Measurements from ENCODE around the gene LIN37.

The LIN37 gene

DNA sequence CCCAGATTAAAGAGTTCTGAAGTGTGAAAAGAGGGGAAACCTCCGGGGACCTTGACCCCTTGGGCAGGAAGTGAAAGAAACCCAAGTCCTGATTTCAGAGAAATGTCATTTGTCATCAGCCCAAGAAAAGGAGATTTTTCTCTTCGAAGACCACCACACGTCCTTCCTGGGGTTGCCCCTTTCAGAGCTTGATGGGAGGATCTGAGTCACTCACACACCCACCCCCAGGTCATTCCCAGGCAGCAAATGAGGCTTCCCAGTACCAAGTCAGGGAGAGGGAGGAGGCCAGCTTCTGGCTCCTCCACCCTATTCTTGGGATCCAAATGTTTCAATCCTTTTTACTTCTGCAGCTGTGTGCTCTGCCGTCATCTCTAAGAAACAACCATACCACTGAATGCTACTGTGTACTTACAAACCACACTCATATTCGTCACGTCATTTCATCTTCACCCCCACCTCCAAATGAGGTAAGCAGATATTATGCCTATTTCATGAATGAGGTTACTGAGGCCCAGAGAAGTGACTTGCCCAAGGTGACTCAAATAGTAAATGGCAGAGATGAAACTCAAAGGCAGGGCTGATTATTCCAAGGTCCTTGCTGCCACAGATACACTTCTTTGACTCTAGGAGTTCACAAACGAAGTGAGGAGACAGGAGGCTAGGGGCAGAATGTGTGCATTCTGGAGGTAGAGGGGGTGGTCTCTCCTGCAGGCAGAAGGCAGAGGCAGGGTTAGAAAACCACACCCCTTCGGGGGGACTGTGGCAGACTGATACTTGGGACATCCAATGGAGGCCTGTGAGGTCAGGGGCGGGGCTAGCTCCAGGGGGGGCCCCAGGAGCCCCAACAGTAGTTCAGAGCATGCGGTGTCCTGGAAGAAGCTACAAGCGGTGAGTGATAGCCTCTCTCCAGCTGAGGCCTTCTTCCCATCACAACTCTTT is 35.5 kb upstream of the LIN37 start:
- no peak overlapping the region for H2AFZ ChIP-seq (ENCODE audit: low read depth, low read length, severe bottlenecking)
- no peaks in the 10 kb centered on the region for H3K9me2 ChIP-seq (replicated peaks; ENCODE audit: insufficient read depth, low read length)
- H3K9me3 ChIP-seq (ENCODE audit: insufficient read depth, low read length) = no peaks in the 10 kb centered on the region
- no peaks in the 10 kb centered on the region for H3K36me3 ChIP-seq (ENCODE audit: low read length)
- H3K9ac ChIP-seq (ENCODE audit: low read length) = no peak overlapping the region
- H4K20me1 ChIP-seq (ENCODE audit: low read depth, low read length) = no peaks in the 10 kb centered on the region
- no peak overlapping the region for H3K27ac ChIP-seq (ENCODE audit: low read depth, low read length)
- no peaks in the 10 kb centered on the region for H3K79me2 ChIP-seq (ENCODE audit: insufficient read depth, low read length)
- no peaks in the 10 kb centered on the region for H3K27me3 ChIP-seq (ENCODE audit: low read length)
- H3K4me3 ChIP-seq (ENCODE audit: insufficient read depth, low read length, poor library complexity, severe bottlenecking) = no peak overlapping the region
- H3K4me2 ChIP-seq (ENCODE audit: low read depth, low read length, poor library complexity, severe bottlenecking) = no peak overlapping the region
- H3F3A ChIP-seq (ENCODE audit: insufficient read depth) = no peaks in the 10 kb centered on the region
- TF ChIP-seq, protein P1, sequence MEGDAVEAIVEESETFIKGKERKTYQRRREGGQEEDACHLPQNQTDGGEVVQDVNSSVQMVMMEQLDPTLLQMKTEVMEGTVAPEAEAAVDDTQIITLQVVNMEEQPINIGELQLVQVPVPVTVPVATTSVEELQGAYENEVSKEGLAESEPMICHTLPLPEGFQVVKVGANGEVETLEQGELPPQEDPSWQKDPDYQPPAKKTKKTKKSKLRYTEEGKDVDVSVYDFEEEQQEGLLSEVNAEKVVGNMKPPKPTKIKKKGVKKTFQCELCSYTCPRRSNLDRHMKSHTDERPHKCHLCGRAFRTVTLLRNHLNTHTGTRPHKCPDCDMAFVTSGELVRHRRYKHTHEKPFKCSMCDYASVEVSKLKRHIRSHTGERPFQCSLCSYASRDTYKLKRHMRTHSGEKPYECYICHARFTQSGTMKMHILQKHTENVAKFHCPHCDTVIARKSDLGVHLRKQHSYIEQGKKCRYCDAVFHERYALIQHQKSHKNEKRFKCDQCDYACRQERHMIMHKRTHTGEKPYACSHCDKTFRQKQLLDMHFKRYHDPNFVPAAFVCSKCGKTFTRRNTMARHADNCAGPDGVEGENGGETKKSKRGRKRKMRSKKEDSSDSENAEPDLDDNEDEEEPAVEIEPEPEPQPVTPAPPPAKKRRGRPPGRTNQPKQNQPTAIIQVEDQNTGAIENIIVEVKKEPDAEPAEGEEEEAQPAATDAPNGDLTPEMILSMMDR (IDR thresholded peaks at IDR 0.05; ENCODE audit: insufficient read depth, low read length, poor library complexity, severe bottlenecking) = no peak
- TF ChIP-seq EZH2phosphoT487 (conservative IDR thresholded peaks at IDR 0.05; ENCODE audit: low read length) = no peak

DNA sequence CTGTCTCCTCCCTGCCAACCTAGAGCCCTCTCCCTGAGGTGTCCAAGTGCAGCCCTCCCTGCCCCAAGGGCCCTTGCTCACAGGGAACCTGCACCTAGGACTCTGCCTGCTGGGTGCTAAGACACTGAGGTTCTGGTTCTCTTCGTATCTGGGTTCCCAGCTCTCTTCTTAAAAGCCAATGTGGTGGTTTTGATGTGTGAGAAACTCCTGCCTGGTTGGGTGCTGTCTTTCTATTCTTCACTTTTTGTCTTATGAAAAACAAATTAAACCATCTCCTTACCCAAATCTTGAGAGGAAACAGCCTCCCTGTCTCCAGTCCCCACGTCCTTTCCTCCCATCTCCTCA is 34.9 kb upstream of the LIN37 start:
- Histone ChIP-seq H3K4me3 (ENCODE audit: insufficient read depth, low read length, poor library complexity, severe bottlenecking) (no peak overlapping the region), H3K9me3 (ENCODE audit: insufficient read depth, low read length) (no peaks in the 10 kb centered on the region), H3K79me2 (ENCODE audit: insufficient read depth, low read length) (peaks cover 4% of the 10 kb centered on the region), H3K36me3 (ENCODE audit: low read length) (no peaks in the 10 kb centered on the region), H3K9me2 (replicated peaks; ENCODE audit: insufficient read depth, low read length) (no peaks in the 10 kb centered on the region), H4K20me1 (ENCODE audit: low read depth, low read length) (no peaks in the 10 kb centered on the region), H3K27me3 (ENCODE audit: low read length) (no peaks in the 10 kb centered on the region), H3F3A (ENCODE audit: insufficient read depth) (no peaks in the 10 kb centered on the region), H3K9ac (ENCODE audit: low read length) (no peak overlapping the region), H2AFZ (ENCODE audit: low read depth, low read length, severe bottlenecking) (no peak overlapping the region), H3K4me2 (ENCODE audit: low read depth, low read length, poor library complexity, severe bottlenecking) (no peak overlapping the region), H3K27ac (ENCODE audit: low read depth, low read length) (no peak overlapping the region)
- TF ChIP-seq, protein P1 (IDR thresholded peaks at IDR 0.05; ENCODE audit: insufficient read depth, low read length, poor library complexity, severe bottlenecking) = no peak
- no peak for TF ChIP-seq EZH2phosphoT487 (conservative IDR thresholded peaks at IDR 0.05; ENCODE audit: low read length)

DNA sequence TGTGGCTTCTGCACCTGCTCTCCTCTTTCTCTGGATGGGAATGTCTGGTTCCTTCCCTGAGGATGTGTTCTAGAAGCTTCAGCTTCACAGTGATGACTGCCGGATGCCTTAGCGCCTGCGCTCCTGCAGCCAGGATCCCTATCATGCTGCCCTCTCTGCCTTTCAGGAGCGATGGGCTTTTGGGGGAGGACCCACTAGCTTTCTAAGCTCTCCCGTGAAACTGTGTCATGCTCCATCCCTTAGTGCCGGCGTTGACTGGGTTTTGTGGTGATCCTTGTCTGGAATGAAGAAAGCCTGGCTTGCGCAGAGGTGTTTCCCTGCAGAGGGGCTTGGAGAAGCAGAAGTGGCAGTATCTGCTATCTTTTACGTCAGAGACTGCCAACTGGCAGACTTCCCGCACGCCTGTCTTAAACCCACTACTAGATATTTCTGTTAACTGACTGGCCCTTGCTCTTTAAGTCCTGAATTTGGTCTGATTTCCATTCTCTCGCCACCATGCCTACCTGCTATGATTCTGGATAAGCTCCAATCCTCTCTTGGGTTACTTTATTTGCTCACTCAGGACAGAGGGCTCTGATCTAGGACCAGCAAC is 34.4 kb upstream of the LIN37 start:
- H3K4me3 ChIP-seq (ENCODE audit: insufficient read depth, low read length, poor library complexity, severe bottlenecking) = no peak overlapping the region
- H2AFZ ChIP-seq (ENCODE audit: low read depth, low read length, severe bottlenecking) = no peak overlapping the region
- no peaks in the 10 kb centered on the region for H3K9me2 ChIP-seq (replicated peaks; ENCODE audit: insufficient read depth, low read length)
- no peak overlapping the region for H3K9ac ChIP-seq (ENCODE audit: low read length)
- H3K27ac ChIP-seq (ENCODE audit: low read depth, low read length) = no peak overlapping the region
- no peaks in the 10 kb centered on the region for H3K27me3 ChIP-seq (ENCODE audit: low read length)
- H4K20me1 ChIP-seq (ENCODE audit: low read depth, low read length) = no peaks in the 10 kb centered on the region
- no peaks in the 10 kb centered on the region for H3K9me3 ChIP-seq (ENCODE audit: insufficient read depth, low read length)
- H3K36me3 ChIP-seq (ENCODE audit: low read length) = no peaks in the 10 kb centered on the region
- H3K4me2 ChIP-seq (ENCODE audit: low read depth, low read length, poor library complexity, severe bottlenecking) = no peak overlapping the region
- peaks cover 9% of the 10 kb centered on the region for H3K79me2 ChIP-seq (ENCODE audit: insufficient read depth, low read length)
- TF ChIP-seq EZH2phosphoT487 (conservative IDR thresholded peaks at IDR 0.05; ENCODE audit: low read length) = no peak
- TF ChIP-seq, protein P1 (IDR thresholded peaks at IDR 0.05; ENCODE audit: insufficient read depth, low read length, poor library complexity, severe bottlenecking) = no peak
- H3F3A ChIP-seq (ENCODE audit: insufficient read depth) = no peaks in the 10 kb centered on the region
